Adipocyte (in vitro differentiated cells): ENCODE data around the gene TMEM185B.

Experiments used
- DNase-seq: peaks from one replicate; pipeline ENCODE4 v3.0.0-alpha.2; 2015; ENCODE audit warnings: low read depth
- H3K27me3 ChIP-seq: replicated peaks from 2 replicates; pipeline ENCODE4 v1.7.0; 2013; ENCODE audit warnings: mild to moderate bottlenecking, low read length, moderate library complexity; ENCODE audit not compliant: control insufficient read depth, insufficient read depth
- H3K36me3 ChIP-seq: 2 replicates; pipeline ENCODE4 v1.7.0; 2013; ENCODE audit warnings: low read length, mild to moderate bottlenecking, moderate library complexity; ENCODE audit not compliant: control insufficient read depth, insufficient read depth, severe bottlenecking
- H3K4me1 ChIP-seq: 2 replicates; pipeline ENCODE4 v1.7.0; 2013; ENCODE audit warnings: mild to moderate bottlenecking, low read length, moderate library complexity; ENCODE audit not compliant: control insufficient read depth, insufficient read depth
- H3K4me3 ChIP-seq: 2 replicates; pipeline ENCODE4 v1.7.0; 2013; ENCODE audit warnings: mild to moderate bottlenecking, low read length, moderate library complexity
- H3K9ac ChIP-seq: 2 replicates; pipeline ENCODE4 v1.7.0; 2013; ENCODE audit warnings: mild to moderate bottlenecking, low read length, moderate library complexity
- H3K9me3 ChIP-seq: 2 replicates; pipeline ENCODE4 v1.7.0; 2013; ENCODE audit warnings: mild to moderate bottlenecking, low read length, moderate library complexity; ENCODE audit not compliant: control insufficient read depth

The TMEM185B gene

GRCh38 chr2:120219291-120219690 lies 3.9 kb downstream of the TMEM185B start:
- Histone ChIP-seq H3K4me1 (peaks cover 20% of the 10 kb centered on the region), H3K9me3 (no peaks in the 10 kb centered on the region), H3K9ac (no peak overlapping the region), H3K36me3 (no peaks in the 10 kb centered on the region), H3K4me3 (no peak overlapping the region), H3K27me3 (no peaks in the 10 kb centered on the region)
- DNase-seq = no peak

DNA sequence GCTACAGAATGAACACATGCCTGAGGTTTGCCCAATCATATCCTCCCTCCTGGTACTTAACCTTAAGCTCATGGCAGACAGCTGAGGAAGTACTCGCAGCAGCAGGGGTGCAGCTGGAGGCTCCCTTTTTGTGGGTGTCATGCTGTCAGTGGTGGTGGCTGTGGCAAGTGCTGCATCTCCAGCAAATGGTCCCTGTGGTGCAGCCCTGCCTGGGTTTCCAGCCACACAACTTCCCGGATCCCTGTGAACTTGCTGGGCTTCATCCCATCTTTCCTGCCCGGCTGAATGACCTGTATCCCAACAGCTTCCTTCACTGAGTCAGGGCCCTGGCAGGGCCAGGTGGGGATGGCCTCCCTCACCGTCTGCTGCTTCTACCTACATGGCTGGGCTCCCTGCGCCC lies 5.0 kb downstream of the TMEM185B start:
- Histone ChIP-seq H3K9me3 (no peaks in the 10 kb centered on the region), H3K9ac (no peak overlapping the region), H3K36me3 (no peaks in the 10 kb centered on the region), H3K27me3 (no peaks in the 10 kb centered on the region), H3K4me3 (no peak overlapping the region), H3K4me1 (peaks cover 13% of the 10 kb centered on the region)
- DNase-seq = no peak

DNA sequence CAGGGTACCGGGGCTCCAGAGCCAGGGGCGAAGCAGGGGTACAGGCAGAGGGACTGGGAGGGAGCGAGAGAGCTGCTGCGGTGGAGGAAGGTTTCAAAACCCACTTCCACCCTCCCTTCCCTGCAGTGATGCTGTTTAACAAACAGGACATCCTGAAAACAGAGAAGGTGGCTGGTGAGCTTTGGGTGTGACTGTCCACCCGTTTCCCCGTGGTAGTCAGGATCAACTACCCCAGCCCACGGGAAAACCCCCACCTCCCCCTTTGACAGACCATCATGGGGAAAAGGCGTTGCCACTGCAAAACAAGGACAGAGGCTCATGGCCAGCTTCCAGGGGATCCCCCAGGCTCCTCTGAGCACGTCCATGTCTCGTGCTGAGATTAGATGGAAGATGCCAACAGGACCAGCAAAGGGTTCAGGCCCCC lies 12.9 kb downstream of the TMEM185B start:
- H3K9me3 ChIP-seq = no peaks in the 10 kb centered on the region
- no peaks in the 10 kb centered on the region for H3K27me3 ChIP-seq
- H3K9ac ChIP-seq = no peak overlapping the region
- no peak overlapping the region for H3K4me3 ChIP-seq
- no peak for DNase-seq
- no peaks in the 10 kb centered on the region for H3K4me1 ChIP-seq
- no peaks in the 10 kb centered on the region for H3K36me3 ChIP-seq

- H3K36me3 ChIP-seq = no peaks in the 10 kb centered on the region
- H3K4me3 ChIP-seq = no peak overlapping the region
- H3K4me1 ChIP-seq = no peaks in the 10 kb centered on the region
- no peaks in the 10 kb centered on the region for H3K27me3 ChIP-seq
- no peaks in the 10 kb centered on the region for H3K9me3 ChIP-seq
- DNase-seq = no peak
- no peak overlapping the region for H3K9ac ChIP-seq
Measured at GRCh38 chr2:120209427-120210269, 13.6 kb downstream of the TMEM185B start.

- Histone ChIP-seq H3K36me3 (no peaks in the 10 kb centered on the region), H3K9ac (no peak overlapping the region), H3K27me3 (no peaks in the 10 kb centered on the region), H3K4me3 (no peak overlapping the region), H3K4me1 (no peaks in the 10 kb centered on the region), H3K9me3 (no peaks in the 10 kb centered on the region)
- DNase-seq = no peak
Measured at GRCh38 chr2:120208381-120209353, 14.5 kb downstream of the TMEM185B start.

- no peak for DNase-seq
- Histone ChIP-seq H3K4me3 (no peak overlapping the region), H3K9ac (no peak overlapping the region), H3K4me1 (peaks cover 7% of the 10 kb centered on the region), H3K36me3 (no peaks in the 10 kb centered on the region), H3K9me3 (no peaks in the 10 kb centered on the region), H3K27me3 (peaks cover 4% of the 10 kb centered on the region)
Measured at GRCh38 chr2:120206022-120206581, 17.1 kb downstream of the TMEM185B start.

DNA sequence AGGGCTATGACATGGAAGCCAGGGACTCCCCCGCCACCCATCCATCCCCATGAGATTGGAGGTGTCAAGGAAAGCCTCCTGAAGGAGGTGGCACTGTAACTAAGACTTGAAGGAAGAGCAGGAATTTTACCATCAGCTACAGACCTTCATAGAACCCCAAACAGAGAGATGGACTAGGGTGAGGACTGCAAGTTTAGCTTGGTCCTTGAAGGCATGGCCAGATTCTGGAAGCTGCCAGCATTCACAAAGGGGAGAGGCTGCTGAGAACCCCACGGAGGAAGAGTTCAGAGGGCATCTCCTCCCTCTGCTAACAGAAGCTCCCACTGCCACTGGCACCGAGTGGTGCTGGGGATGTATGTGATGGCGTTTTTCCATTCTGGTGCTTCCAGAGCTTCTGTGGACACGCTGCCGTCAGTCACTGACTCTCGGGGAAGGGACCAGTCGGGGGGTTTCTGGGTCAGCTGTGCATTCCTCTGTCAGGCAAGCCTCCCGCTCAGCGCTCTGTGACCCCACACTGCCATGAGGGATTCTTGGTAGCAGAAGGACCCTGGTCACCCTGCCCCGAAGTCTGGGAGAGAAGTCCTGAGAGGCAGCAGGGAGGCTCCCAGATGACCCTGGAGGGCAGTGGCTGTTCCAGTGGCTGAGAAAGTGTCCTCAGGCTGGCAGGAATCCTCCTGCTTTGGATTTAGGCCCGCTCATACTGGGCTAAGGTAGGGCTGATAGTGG lies 18.1 kb downstream of the TMEM185B start:
- Histone ChIP-seq H3K27me3 (peaks cover 4% of the 10 kb centered on the region), H3K4me1 (peaks cover 7% of the 10 kb centered on the region), H3K9ac (no peak overlapping the region), H3K4me3 (no peak overlapping the region), H3K9me3 (no peaks in the 10 kb centered on the region), H3K36me3 (no peaks in the 10 kb centered on the region)
- no peak for DNase-seq

DNA sequence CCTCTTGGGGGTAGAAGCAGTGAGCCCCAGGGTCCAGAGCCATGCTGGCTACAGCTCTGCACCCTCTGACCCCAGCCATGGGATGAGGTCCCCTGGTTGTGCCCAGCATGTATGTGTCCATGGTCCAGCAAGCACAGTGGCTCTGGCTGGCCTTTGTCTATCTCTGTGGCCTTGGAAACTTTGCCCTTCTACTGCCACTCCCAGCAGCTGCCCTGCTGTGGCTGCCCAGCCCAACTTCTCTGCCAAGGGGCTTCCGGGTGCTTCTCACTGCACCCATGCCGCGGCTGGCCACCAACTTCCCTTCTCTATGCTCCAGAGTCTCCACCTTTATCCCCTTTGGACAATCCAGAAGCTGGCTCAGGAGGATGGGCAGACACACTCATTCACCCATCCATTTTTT lies 18.8 kb downstream of the TMEM185B start:
- Histone ChIP-seq H3K9me3 (no peaks in the 10 kb centered on the region), H3K36me3 (no peaks in the 10 kb centered on the region)
- DNase-seq = no peak

DNA sequence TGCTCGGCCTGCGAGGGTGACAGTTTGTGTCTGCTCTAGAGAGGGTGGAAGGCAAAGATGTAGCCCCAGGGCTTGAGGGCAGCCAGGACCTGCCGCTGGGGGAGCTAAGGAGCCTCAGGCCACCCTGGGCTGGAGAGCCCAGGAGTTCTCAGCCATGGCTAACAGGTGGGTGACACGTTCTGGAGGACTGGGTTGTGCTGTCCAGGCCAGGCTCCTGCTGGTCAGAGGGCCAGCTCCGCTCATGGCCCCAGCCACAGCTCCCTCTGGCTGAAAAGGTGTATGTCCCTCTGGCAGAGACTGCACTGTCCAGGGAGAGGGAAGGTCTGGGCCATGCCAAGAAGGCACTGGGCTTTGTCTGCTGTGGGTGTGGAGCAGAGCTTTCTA lies 19.2 kb downstream of the TMEM185B start:
- Histone ChIP-seq H3K9me3 (no peaks in the 10 kb centered on the region), H3K4me1 (peaks cover 7% of the 10 kb centered on the region), H3K27me3 (peaks cover 4% of the 10 kb centered on the region), H3K36me3 (no peaks in the 10 kb centered on the region), H3K9ac (no peak overlapping the region), H3K4me3 (no peak overlapping the region)
- DNase-seq = no peak

More for the DNA sequence above, 18.8 kb downstream of the TMEM185B start:
- Histone ChIP-seq H3K4me1 (peaks cover 7% of the 10 kb centered on the region), H3K27me3 (peaks cover 4% of the 10 kb centered on the region), H3K9ac (no peak overlapping the region), H3K4me3 (no peak overlapping the region)

DNA sequence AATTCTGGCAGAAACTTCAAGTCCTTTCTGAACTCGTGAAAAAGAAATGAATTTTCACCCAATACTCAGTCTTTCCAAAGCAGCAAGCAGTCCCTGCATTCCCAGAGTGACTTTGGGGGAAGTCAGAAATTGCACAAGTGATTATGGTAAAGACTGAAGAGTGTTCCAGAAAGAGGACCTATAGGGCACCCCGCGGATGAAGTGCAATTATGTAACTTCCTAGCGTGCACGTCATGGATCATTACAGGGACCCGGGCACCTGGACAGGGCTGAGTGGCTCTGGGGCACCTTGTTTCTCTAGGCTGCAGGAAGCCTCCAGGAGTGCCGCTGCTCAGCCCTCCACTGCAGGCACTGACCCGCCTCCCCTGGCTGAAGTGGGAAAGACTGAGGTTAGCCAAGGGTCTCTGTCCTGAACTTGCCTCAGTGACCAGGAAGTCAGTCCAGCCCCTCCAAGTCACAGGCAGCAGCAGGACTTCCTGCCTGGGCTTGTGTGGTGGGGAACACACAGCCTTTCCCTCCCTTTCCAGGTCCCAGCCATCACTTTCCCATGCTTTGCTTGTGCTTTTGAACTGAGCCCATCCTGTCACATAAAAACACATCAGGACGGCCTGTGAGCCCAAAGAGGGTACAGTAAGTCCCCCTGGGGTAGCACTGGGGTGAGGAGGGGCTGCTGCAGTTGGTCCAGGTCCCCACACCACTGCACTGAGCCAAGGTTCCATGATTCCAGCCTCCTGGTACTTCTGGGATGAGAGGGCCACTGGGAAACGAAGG lies 19.8 kb downstream of the TMEM185B start:
- Histone ChIP-seq H3K27me3 (peaks cover 4% of the 10 kb centered on the region), H3K4me1 (peaks cover 7% of the 10 kb centered on the region), H3K4me3 (peak overlapping the region; percentile 41), H3K36me3 (no peaks in the 10 kb centered on the region), H3K9ac (peak overlapping the region; percentile 25), H3K9me3 (peaks cover 6% of the 10 kb centered on the region)
- peak; percentile 28 for DNase-seq
